HCT116 (cell line): Measurements from ENCODE around the gene FRMD4B.

Experiments
- EGR1 ChIP-seq: IDR thresholded peaks from 2 replicates; pipeline ENCODE4 v1.6.1; 2012; ENCODE audit warnings: low read depth
- EZH2 ChIP-seq: fragments of 200-600 bp; sonication (generic); IDR thresholded peaks from 2 replicates; pipeline ENCODE4 v1.6.1; 2017; ENCODE audit warnings: antibody characterized with exemption, mixed run types
- EZH2phosphoT487 ChIP-seq: fragments of 200-600 bp; IDR thresholded peaks from 2 replicates; pipeline ENCODE4 v1.6.1; 2018; ENCODE audit warnings: antibody characterized with exemption, borderline replicate concordance
- POLR2A ChIP-seq: IDR thresholded peaks from 2 replicates; pipeline ENCODE4 v1.7.0; 2011; ENCODE audit warnings: borderline replicate concordance; ENCODE audit not compliant: insufficient read depth, insufficient read length; ENCODE audit errors: extremely low read depth
- TF ChIP-seq, protein P1 (sequence below), 3 experiments: fragments of 200-600 bp in 1 of 3; sonication (generic) in 1 of 3; IDR thresholded peaks in 2 of 3; conservative IDR thresholded peaks in 1 of 3; 2 replicates each; pipeline ENCODE4 v1.5.1; 2012 to 2017; ENCODE audit warnings: low read depth in 2 of 3, low read length in 2 of 3, antibody characterized with exemption in 1 of 3, borderline replicate concordance in 1 of 3, control low read depth in 1 of 3, mild to moderate bottlenecking in 1 of 3, mixed read lengths in 1 of 3, mixed run types in 1 of 3, moderate library complexity in 1 of 3; ENCODE audit not compliant: insufficient read depth in 1 of 3

GRCh38 chr3:69408542-69408941 is 22.7 kb upstream of the FRMD4B start:
- no peak for TF ChIP-seq EZH2phosphoT487
- TF ChIP-seq, protein P1, sequence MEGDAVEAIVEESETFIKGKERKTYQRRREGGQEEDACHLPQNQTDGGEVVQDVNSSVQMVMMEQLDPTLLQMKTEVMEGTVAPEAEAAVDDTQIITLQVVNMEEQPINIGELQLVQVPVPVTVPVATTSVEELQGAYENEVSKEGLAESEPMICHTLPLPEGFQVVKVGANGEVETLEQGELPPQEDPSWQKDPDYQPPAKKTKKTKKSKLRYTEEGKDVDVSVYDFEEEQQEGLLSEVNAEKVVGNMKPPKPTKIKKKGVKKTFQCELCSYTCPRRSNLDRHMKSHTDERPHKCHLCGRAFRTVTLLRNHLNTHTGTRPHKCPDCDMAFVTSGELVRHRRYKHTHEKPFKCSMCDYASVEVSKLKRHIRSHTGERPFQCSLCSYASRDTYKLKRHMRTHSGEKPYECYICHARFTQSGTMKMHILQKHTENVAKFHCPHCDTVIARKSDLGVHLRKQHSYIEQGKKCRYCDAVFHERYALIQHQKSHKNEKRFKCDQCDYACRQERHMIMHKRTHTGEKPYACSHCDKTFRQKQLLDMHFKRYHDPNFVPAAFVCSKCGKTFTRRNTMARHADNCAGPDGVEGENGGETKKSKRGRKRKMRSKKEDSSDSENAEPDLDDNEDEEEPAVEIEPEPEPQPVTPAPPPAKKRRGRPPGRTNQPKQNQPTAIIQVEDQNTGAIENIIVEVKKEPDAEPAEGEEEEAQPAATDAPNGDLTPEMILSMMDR (IDR thresholded peaks at IDR 0.05 in 2 of 3, conservative IDR thresholded peaks at IDR 0.05 in 1 of 3; ENCODE audit: borderline replicate concordance in 1 of 3, insufficient read depth in 1 of 3, low read depth in 2 of 3, low read length in 2 of 3) = no peak
- TF ChIP-seq EGR1 = no peak
- no peak for TF ChIP-seq POLR2A
- TF ChIP-seq EZH2 = no peak
